Type B pancreatic cell (in vitro differentiated cells): Measurements from ENCODE around the gene ZCWPW2. TPM values are rescaled to one million over a fixed set of nuclear protein-coding genes. Genes with fewer than 3 reads are reported as not detected.
A peak's percentile ranks its signal among the peaks of the same experiment; 100 is the strongest.

Experiments used
- DNase-seq: peaks from one replicate; pipeline ENCODE4 v3.0.0; 2021; ENCODE audit warnings: mixed read lengths; ENCODE audit not compliant: unreplicated experiment; ENCODE audit errors: extremely low spot score
- H3K27ac Mint-ChIP-seq: 2 replicates; pipeline ENCODE4 v1.8.0; 2021; ENCODE audit warnings: mild to moderate bottlenecking, mixed read lengths
- H3K27me3 Mint-ChIP-seq: 2 replicates; pipeline ENCODE4 v1.8.0; 2021; ENCODE audit warnings: mixed read lengths
- H3K36me3 Mint-ChIP-seq: 2 replicates; pipeline ENCODE4 v1.8.0; 2021; ENCODE audit warnings: mixed read lengths
- H3K4me1 Mint-ChIP-seq: one replicate; pipeline ENCODE4 v1.8.0; 2021; ENCODE audit warnings: mixed read lengths; ENCODE audit not compliant: unreplicated experiment
- H3K4me3 Mint-ChIP-seq: 2 replicates; pipeline ENCODE4 v1.8.0; 2021; ENCODE audit warnings: mild to moderate bottlenecking, mixed read lengths
- H3K9me3 Mint-ChIP-seq: 2 replicates; pipeline ENCODE4 v1.8.0; 2021; ENCODE audit warnings: mixed read lengths
- total RNA-seq: library from RNA; stranded (reverse); gene quantifications from 2 replicates; pipeline ENCODE4 v1.2.1, GENCODE V29; 2021; ENCODE audit warnings: low replicate concordance
- TF ChIP-seq, protein P1 (sequence below): fragments of 200-600 bp; sonication (generic); conservative IDR thresholded peaks from 2 replicates; pipeline ENCODE4 v1.5.0; 2021; ENCODE audit warnings: antibody characterized with exemption, mild to moderate bottlenecking

The ZCWPW2 gene
- total RNA-seq, 1 donor from 2014 or later: 0.99 TPM

DNA sequence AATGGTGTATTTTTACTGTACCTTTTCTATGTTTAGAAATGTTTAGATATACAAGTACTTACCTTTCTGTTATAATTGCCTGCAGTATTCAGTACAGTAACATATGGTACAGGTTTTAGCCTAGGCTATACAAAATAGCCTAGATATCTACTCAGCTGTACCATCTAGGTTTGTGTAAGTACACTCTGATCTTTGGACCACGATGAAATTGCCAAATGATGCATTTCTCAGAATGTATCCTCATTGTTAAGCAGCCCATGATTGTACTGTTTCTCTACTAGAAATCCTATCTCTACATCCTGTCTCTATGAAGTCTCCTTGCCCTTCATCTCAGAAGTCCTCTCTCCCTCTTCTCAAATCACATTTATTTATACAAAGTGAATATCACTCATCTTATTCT, 32.8 kb upstream of the ZCWPW2 start:
- H3K27ac Mint-ChIP-seq: no peak overlapping the region
- TF ChIP-seq, protein P1, sequence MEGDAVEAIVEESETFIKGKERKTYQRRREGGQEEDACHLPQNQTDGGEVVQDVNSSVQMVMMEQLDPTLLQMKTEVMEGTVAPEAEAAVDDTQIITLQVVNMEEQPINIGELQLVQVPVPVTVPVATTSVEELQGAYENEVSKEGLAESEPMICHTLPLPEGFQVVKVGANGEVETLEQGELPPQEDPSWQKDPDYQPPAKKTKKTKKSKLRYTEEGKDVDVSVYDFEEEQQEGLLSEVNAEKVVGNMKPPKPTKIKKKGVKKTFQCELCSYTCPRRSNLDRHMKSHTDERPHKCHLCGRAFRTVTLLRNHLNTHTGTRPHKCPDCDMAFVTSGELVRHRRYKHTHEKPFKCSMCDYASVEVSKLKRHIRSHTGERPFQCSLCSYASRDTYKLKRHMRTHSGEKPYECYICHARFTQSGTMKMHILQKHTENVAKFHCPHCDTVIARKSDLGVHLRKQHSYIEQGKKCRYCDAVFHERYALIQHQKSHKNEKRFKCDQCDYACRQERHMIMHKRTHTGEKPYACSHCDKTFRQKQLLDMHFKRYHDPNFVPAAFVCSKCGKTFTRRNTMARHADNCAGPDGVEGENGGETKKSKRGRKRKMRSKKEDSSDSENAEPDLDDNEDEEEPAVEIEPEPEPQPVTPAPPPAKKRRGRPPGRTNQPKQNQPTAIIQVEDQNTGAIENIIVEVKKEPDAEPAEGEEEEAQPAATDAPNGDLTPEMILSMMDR: no peak
- no peak overlapping the region for H3K4me3 Mint-ChIP-seq
- H3K4me1 Mint-ChIP-seq: no peaks in the 10 kb centered on the region
- H3K36me3 Mint-ChIP-seq: no peaks in the 10 kb centered on the region
- DNase-seq: no peak
- H3K27me3 Mint-ChIP-seq: no peaks in the 10 kb centered on the region
- no peaks in the 10 kb centered on the region for H3K9me3 Mint-ChIP-seq

DNA sequence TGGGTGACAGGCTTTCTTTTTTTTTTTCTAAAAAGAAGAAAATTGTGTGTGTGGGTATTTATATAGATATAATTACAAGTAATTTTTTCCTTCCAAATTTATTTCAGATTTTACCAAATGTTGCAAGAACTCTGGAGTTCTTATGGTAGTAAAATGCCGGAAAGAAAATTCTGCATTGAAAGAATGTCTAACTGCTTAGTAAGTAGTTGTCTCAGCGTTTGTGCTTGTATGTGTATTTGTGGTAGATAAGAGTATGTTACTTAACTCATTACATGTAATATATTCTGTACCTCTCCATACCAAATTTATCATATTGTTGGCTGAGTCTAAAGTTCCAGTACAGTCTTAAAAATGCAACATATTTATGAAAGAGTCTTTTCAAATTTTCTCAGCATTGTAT, 32.3 kb upstream of the ZCWPW2 start:
- Mint-ChIP-seq H3K27ac (no peak overlapping the region), H3K27me3 (no peaks in the 10 kb centered on the region), H3K36me3 (no peaks in the 10 kb centered on the region), H3K4me1 (no peaks in the 10 kb centered on the region), H3K9me3 (no peaks in the 10 kb centered on the region), H3K4me3 (no peak overlapping the region)
- no peak for DNase-seq
- TF ChIP-seq, protein P1: no peak

DNA sequence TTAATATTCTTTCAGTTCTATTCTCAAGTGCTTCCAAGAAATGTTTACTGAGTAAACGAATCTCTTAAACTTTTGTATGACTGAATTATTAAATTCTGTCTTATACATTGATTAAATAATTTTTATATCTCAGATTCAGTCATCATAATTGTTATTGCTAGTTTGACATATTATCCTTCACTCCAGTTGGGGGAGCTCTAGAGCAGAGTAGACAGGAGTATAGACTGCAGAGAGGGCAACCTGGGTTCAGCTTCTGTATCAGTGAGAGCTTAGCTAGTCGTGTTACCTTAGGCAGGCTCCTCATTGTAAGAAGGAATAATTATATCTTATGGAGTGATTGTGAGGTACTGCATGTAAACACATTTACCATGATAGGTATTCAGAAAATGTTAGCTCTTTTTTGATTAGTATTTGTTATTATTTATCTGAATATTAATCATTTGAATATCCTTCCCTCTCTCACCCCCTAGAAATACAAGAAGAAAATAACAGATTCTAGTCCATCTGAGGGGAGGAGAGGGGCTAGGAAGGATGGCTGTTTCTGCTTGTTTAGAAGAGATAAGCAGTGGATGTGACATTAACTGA, 31.0 kb upstream of the ZCWPW2 start:
- TF ChIP-seq, protein P1: peak; percentile 75

DNA sequence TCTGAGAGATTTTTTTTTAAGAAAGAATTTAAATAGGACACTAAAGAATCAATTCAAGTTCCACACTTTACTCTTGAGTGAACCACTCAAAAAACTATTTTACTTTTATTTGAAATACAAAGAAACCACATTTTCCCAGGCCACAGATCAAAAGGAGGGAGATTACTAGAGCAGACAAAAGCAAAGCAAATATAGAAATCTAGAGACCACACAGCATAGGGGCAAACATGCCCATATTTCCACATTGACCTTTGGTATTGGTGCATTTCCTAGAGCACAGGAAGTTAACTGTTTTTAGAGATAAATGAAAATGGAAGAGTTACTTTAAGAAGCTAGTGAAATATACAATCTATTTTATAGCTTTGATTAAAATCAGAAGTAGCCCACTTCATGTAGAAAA, 27.5 kb upstream of the ZCWPW2 start:
- Mint-ChIP-seq H3K27me3 (no peaks in the 10 kb centered on the region), H3K27ac (no peak overlapping the region), H3K36me3 (peaks cover 4% of the 10 kb centered on the region)

More for the DNA sequence above, 31.0 kb upstream of the ZCWPW2 start:
- H3K27me3 Mint-ChIP-seq: no peaks in the 10 kb centered on the region
- H3K36me3 Mint-ChIP-seq: no peaks in the 10 kb centered on the region
- H3K4me1 Mint-ChIP-seq: no peaks in the 10 kb centered on the region
- no peak overlapping the region for H3K27ac Mint-ChIP-seq
- H3K4me3 Mint-ChIP-seq: no peak overlapping the region
- H3K9me3 Mint-ChIP-seq: no peaks in the 10 kb centered on the region
- no peak for DNase-seq

DNA sequence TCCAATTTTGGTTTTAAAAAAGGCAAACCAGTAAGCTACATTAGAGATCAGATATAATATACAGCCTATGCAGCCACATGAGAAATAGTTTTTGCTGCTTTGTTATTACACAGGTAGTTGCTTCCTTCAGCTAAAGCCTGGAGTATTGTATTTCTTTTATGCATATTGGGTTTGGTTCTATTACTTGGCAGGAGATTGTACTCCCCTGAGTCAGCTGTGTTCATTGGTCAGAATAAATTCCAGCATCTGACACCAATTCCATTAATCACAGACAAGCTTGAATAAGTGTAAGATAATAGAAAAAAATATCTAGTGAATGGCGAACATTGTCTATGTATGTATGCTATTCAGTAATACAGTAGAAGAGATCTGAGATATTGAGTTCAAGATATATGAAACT, 26.1 kb upstream of the ZCWPW2 start:
- Mint-ChIP-seq H3K27me3 (no peaks in the 10 kb centered on the region), H3K27ac (no peak overlapping the region), H3K4me3 (no peak overlapping the region), H3K4me1 (no peaks in the 10 kb centered on the region), H3K9me3 (no peaks in the 10 kb centered on the region), H3K36me3 (peaks cover 4% of the 10 kb centered on the region)
- no peak for DNase-seq
- TF ChIP-seq, protein P1: no peak

More for the DNA sequence above, 27.5 kb upstream of the ZCWPW2 start:
- TF ChIP-seq, protein P1: no peak
- Mint-ChIP-seq H3K4me1 (no peaks in the 10 kb centered on the region), H3K9me3 (no peaks in the 10 kb centered on the region), H3K4me3 (no peak overlapping the region)
- DNase-seq: no peak
